Activated CD4-positive, alpha-beta T cell treated with anti-CD3 and anti-CD28 coated beads, Interleukin-2, amount 50 U/mL, for 4 hours (primary cell): ENCODE measurements around the gene SLC26A3.

Source experiments
- DNase-seq, 2 experiments: peaks; one replicate each; pipeline ENCODE4 v3.0.0-alpha.2; 2020

The SLC26A3 gene

GRCh38 chr7:107815254-107815882, 12.3 kb upstream of the SLC26A3 start:
- DNase-seq, result no peak

- DNase-seq, result no peak
These were observed 10.5 kb upstream of the SLC26A3 start for GRCh38 chr7:107813524-107813923.

GRCh38 chr7:107811934-107812333, 8.9 kb upstream of the SLC26A3 start:
- no peak for DNase-seq

GRCh38 chr7:107810626-107811025, 7.6 kb upstream of the SLC26A3 start:
- DNase-seq, result no peak

- no peak for DNase-seq
These were observed 6.2 kb upstream of the SLC26A3 start for GRCh38 chr7:107809179-107809578.

- DNase-seq, result no peak
These were observed 3.3 kb downstream of the SLC26A3 start for GRCh38 chr7:107799647-107800264.

GRCh38 chr7:107792364-107792763, 10.7 kb downstream of the SLC26A3 start:
- no peak for DNase-seq

- no peak for DNase-seq
These were observed 13.4 kb downstream of the SLC26A3 start for GRCh38 chr7:107789647-107790046.

GRCh38 chr7:107788662-107789061, 14.4 kb downstream of the SLC26A3 start:
- DNase-seq, result no peak

- DNase-seq, result no peak
These were observed 14.8 kb downstream of the SLC26A3 start for GRCh38 chr7:107788216-107788615.

GRCh38 chr7:107785926-107786325, 17.1 kb downstream of the SLC26A3 start:
- no peak for DNase-seq

- no peak for DNase-seq
These were observed 17.9 kb downstream of the SLC26A3 start for GRCh38 chr7:107785170-107785569.

GRCh38 chr7:107783648-107784047, 19.4 kb downstream of the SLC26A3 start:
- DNase-seq, result no peak

GRCh38 chr7:107782374-107782773, 20.6 kb downstream of the SLC26A3 start:
- DNase-seq, result no peak

GRCh38 chr7:107779647-107780099, 23.4 kb downstream of the SLC26A3 start:
- DNase-seq, result no peak

- DNase-seq, result no peak
These were observed 24.7 kb downstream of the SLC26A3 start for GRCh38 chr7:107778283-107778682.

GRCh38 chr7:107777702-107778101, 25.3 kb downstream of the SLC26A3 start:
- no peak for DNase-seq

- no peak for DNase-seq
These were observed 30.0 kb downstream of the SLC26A3 start for GRCh38 chr7:107773027-107773426.

- DNase-seq, result no peak
These were observed 34.8 kb downstream of the SLC26A3 start for GRCh38 chr7:107768263-107768662.

- DNase-seq, result no peak
These were observed 35.6 kb downstream of the SLC26A3 start for GRCh38 chr7:107767391-107767790.

- DNase-seq, result no peak
These were observed 44.4 kb downstream of the SLC26A3 start for GRCh38 chr7:107758667-107759066.

GRCh38 chr7:107754642-107755041, 48.4 kb downstream of the SLC26A3 start:
- no peak for DNase-seq

GRCh38 chr7:107751113-107751512, 51.9 kb downstream of the SLC26A3 start:
- no peak for DNase-seq

- DNase-seq, result no peak
These were observed 57.0 kb downstream of the SLC26A3 start for GRCh38 chr7:107746006-107746405.

- no peak for DNase-seq
These were observed 58.7 kb downstream of the SLC26A3 start for GRCh38 chr7:107744345-107744750.
